HCT116 (cell line): ENCODE data around the gene MMP12. TPM values are rescaled to one million over a fixed set of nuclear protein-coding genes. Genes with fewer than 3 reads are reported as not detected.

Source experiments
- ATAC-seq: fragments of 200-7000 bp; cut with Tn5 transposase; 2 replicates; pipeline ENCODE4 v1.9.1; 2020; ENCODE audit warnings: mild to moderate bottlenecking, moderate library complexity
- BruUV-seq: library from RNA; stranded (reverse); fragments of 400-500 nt; replicated peaks from 2 replicates; lab custom pipeline; 2021; lab: Mats Ljungman, UMichigan
- CTCF ChIA-PET: fragments of 300-600 bp; sonication (Branson Sonifier 250); formaldehyde crosslinking; loops from one replicate; lab custom pipeline; 2021; ENCODE audit warnings: antibody characterized with exemption; lab: Charles Lee
- POLR2A ChIA-PET: fragments of 300-600, 350-600 bp; sonication (Branson Sonifier 250); formaldehyde crosslinking; loops from one replicate; lab custom pipeline; 2021; ENCODE audit warnings: antibody characterized with exemption; lab: Charles Lee
- RAD21 ChIA-PET, 2 experiments: fragments of 300-600 bp; sonication (Branson Sonifier 250); formaldehyde crosslinking; loops; one replicate each; lab custom pipeline; 2023; ENCODE audit warnings: low total read pairs in 2 of 2; ENCODE audit not compliant: uncharacterized antibody in 2 of 2, unreplicated experiment in 2 of 2, low non-redundant PET in 1 of 2; lab: Charles Lee
- DNase-seq: peaks from one replicate; pipeline ENCODE4 v3.0.0-alpha.2; 2010; ENCODE audit warnings: low read depth, low spot score
- H2AFZ ChIP-seq: fragments of 200-600 bp; shearing (Covaris generic), sonication (generic); 2 replicates; pipeline ENCODE4 v1.6.1; 2017; ENCODE audit warnings: low read depth, mixed run types, mixed read lengths, antibody characterized with exemption, low read length; ENCODE audit not compliant: poor library complexity, severe bottlenecking
- H3K27ac ChIP-seq: 2 replicates; pipeline ENCODE4 v1.5.1; 2012; ENCODE audit warnings: low read depth, low read length
- H3K27me3 ChIP-seq: fragments of 200-600 bp; sonication (generic); 2 replicates; pipeline ENCODE4 v1.6.1; 2016; ENCODE audit warnings: mixed run types, low read length, mixed read lengths; ENCODE audit not compliant: insufficient read depth
- H3K36me3 ChIP-seq, 2 experiments: fragments of 200-500 bp in 1 of 2; fragments of 200-600 bp in 1 of 2; sonication (Bioruptor generic) in 1 of 2; sonication (generic) in 1 of 2; 2 replicates each; pipeline versions ENCODE4 v1.5.1 to v1.6.1; 2014 to 2016; ENCODE audit warnings: low read length in 2 of 2, inconsistent platforms in 1 of 2, mixed read lengths in 1 of 2, mixed run types in 1 of 2; ENCODE audit not compliant: insufficient read depth in 2 of 2, control insufficient read depth in 1 of 2
- H3K4me1 ChIP-seq, 2 experiments: fragments of 200-600 bp in 1 of 2; sonication (generic) in 1 of 2; 2 replicates each; pipeline versions ENCODE4 v1.5.1 to v1.6.1; 2012 to 2017; ENCODE audit warnings: low read length in 2 of 2, inconsistent platforms in 1 of 2, mild to moderate bottlenecking in 1 of 2, mixed read lengths in 1 of 2, mixed run types in 1 of 2, moderate library complexity in 1 of 2; ENCODE audit not compliant: insufficient read depth in 2 of 2, control insufficient read depth in 1 of 2
- H3K4me2 ChIP-seq: fragments of 200-600 bp; sonication (generic); 2 replicates; pipeline ENCODE4 v1.6.1; 2017; ENCODE audit warnings: mixed run types, low read length, mixed read lengths
- H3K4me3 ChIP-seq, 2 experiments: fragments of 200-600 bp in 1 of 2; sonication (generic) in 1 of 2; replicated peaks in 1 of 2; 2 replicates each; pipeline ENCODE4 v1.5.1; 2011 to 2016; ENCODE audit warnings: low read length in 2 of 2, control low read depth in 1 of 2, low read depth in 1 of 2, mild to moderate bottlenecking in 1 of 2, mixed read lengths in 1 of 2, mixed run types in 1 of 2
- H3K79me2 ChIP-seq: fragments of 200-600 bp; sonication (generic); 2 replicates; pipeline ENCODE4 v1.6.1; 2017; ENCODE audit warnings: mild to moderate bottlenecking, mixed run types, low read length, moderate library complexity, mixed read lengths; ENCODE audit not compliant: insufficient read depth
- H3K9ac ChIP-seq: fragments of 200-600 bp; sonication (generic); 2 replicates; pipeline ENCODE4 v1.6.1; 2016; ENCODE audit warnings: low read length, mixed read lengths
- H3K9me2 ChIP-seq: fragments of 200-600 bp; sonication (generic), shearing (Covaris generic); 2 replicates; pipeline ENCODE4 v1.6.1; 2017; ENCODE audit warnings: mixed run types, mild to moderate bottlenecking, moderate library complexity; ENCODE audit not compliant: insufficient read depth
- H3K9me3 ChIP-seq, 2 experiments: fragments of 200-500 bp in 1 of 2; fragments of 200-600 bp in 1 of 2; sonication (Bioruptor generic) in 1 of 2; sonication (generic) in 1 of 2; 2 replicates each; pipeline ENCODE4 v1.6.1; 2014 to 2017; ENCODE audit warnings: low read length in 2 of 2, mixed read lengths in 2 of 2, inconsistent platforms in 1 of 2, low read depth in 1 of 2, mild to moderate bottlenecking in 1 of 2, mixed run types in 1 of 2, moderate library complexity in 1 of 2; ENCODE audit not compliant: control insufficient read depth in 1 of 2, insufficient read depth in 1 of 2
- H4K20me1 ChIP-seq: fragments of 200-600 bp; sonication (generic), shearing (Covaris generic); 2 replicates; pipeline ENCODE4 v1.6.1; 2017; ENCODE audit warnings: mixed run types, mild to moderate bottlenecking, moderate library complexity; ENCODE audit not compliant: insufficient read depth
- CEBPB ChIP-seq: IDR thresholded peaks from 2 replicates; pipeline ENCODE4 v1.6.1; 2012; ENCODE audit warnings: low read depth
- EZH2 ChIP-seq: fragments of 200-600 bp; sonication (generic); IDR thresholded peaks from 2 replicates; pipeline ENCODE4 v1.6.1; 2017; ENCODE audit warnings: antibody characterized with exemption, mixed run types
- JUND ChIP-seq: IDR thresholded peaks from 2 replicates; pipeline ENCODE4 v1.6.1; 2012
- SIN3A ChIP-seq: IDR thresholded peaks from 2 replicates; pipeline ENCODE4 v1.6.1; 2012; ENCODE audit warnings: low read depth
- SP1 ChIP-seq: IDR thresholded peaks from 2 replicates; pipeline ENCODE4 v1.6.1; 2012; ENCODE audit warnings: low read depth
- ZBTB33 ChIP-seq: IDR thresholded peaks from 2 replicates; pipeline ENCODE4 v1.6.1; 2011; ENCODE audit warnings: mild to moderate bottlenecking, low read length, moderate library complexity; ENCODE audit not compliant: insufficient replicate concordance; ENCODE audit errors: extremely low read depth
- ZFX ChIP-seq: fragments of 450-650 bp; IDR thresholded peaks from 2 replicates; pipeline ENCODE4 v1.6.1; 2017
- intact Hi-C: fragments of 100-400 bp; cut with micrococcal nuclease; formaldehyde crosslinking; loops from 2 replicates; pipeline ENCODE4 v1.10.0; 2022
- total RNA-seq: library from RNA; stranded (reverse); gene quantifications from one replicate; pipeline ENCODE4 v1.2.1, GENCODE V29; 2021; ENCODE audit not compliant: unreplicated experiment

Gene MMP12
- total RNA-seq, 1 experiment from 2014 or later: not detected

- no peak for TF ChIP-seq ZBTB33
- no peak for TF ChIP-seq CEBPB
- TF ChIP-seq SIN3A: no peak
Observed at GRCh38 chr11:102837156-102837555, 37.6 kb downstream of the MMP12 start (continued).

GRCh38 chr11:102836290-102836875, 38.4 kb downstream of the MMP12 start:
- intact Hi-C loops: no loop called here
- Histone ChIP-seq H3K79me2 (no peaks in the 10 kb centered on the region), H3K27ac (no peak overlapping the region), H3K27me3 (no peaks in the 10 kb centered on the region), H3K36me3 (no peaks in the 10 kb centered on the region), H3K4me1 (no peaks in the 10 kb centered on the region), H2AFZ (no peak overlapping the region)
- ChIA-PET CTCF (no interaction called here), RAD21 (no interaction called here), POLR2A (no interaction called here)
- DNase-seq: no peak
- ATAC-seq: no peak
- no TSS peak for BruUV-seq
- TF ChIP-seq EZH2 (no peak), ZFX (no peak), JUND (no peak), SP1 (no peak)
- TF ChIP-seq, all 23 proteins: peak for 0
- no peaks in the 10 kb centered on the region for H3K9me2 ChIP-seq
- no peak overlapping the region for H3K9ac ChIP-seq
- no peak overlapping the region for H3K4me3 ChIP-seq
- no peak overlapping the region for H3K4me2 ChIP-seq
- no peaks in the 10 kb centered on the region for H3K9me3 ChIP-seq
- no peaks in the 10 kb centered on the region for H4K20me1 ChIP-seq
